ENCODE results near the gene OR8K3.

Gene OR8K3

DNA sequence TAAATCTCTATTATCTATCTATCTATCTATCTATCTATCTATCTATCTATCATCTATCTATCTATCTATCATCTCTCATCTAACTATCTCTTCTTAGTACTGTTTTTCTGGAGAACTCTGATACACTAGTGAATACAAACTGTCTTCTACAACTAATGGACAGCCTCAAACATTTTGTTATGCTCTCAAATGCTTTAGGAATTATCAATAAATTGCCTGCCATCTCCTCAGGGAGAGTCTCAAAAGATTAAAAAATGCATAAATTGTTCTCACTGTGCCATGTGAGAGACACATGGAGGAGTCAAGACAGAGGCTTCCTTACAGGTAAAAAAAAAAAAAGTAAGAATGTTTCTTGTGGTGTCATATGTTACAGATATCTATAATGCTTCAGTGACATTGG is at the start of gene OR8K3:
TSS of gene OR8K3 (plus strand) at position 301 of the 400 bp plus-strand sequence. CDS start 3,163 bp downstream, outside the sequence.
- no peak for DNase-seq

DNA sequence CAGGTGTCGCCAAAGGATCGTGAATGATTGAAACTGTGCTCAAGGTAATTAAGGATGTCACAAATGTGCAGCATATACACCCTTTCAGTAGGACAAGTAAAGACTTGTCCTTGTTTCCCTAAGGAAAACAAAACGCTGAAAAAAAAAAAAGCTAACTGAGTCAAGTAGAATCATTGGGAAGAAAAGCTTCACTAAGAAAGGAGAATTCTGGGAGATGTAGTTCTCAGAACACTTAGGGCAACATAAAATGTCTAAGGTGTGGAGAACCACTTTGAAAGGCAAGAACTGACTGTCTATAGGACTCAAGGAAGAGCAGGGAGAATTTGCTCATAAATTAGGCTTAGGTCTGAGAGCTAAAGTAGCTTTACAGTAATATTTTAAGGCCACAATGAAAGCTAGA is 43.9 kb upstream of the OR8K3 start:
- no peak for DNase-seq

DNA sequence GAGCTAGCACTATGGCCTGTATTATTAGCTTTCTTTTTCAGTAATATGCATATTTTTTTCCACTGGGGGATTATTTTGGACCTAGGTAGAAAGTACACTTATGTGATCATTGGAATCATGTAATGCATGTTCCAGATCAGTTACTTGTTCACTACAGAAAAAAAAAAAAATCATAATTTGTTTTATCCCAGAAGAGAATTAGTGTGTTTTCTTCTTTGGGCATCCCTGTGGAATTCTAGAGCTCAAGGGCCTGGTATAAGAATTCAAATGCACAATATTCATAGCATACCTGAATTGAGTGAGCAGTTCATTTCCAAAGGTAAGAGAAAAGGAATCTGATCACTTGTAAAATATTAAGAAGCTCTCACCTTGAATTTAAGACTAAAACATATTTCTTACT is 41.1 kb upstream of the OR8K3 start, which contains the start of gene OR5T1:
TSS of gene OR5T1 (plus strand) at position 301 of the 400 bp plus-strand sequence. CDS start 1,485 bp downstream, outside the sequence.
- DNase-seq = no peak

DNA sequence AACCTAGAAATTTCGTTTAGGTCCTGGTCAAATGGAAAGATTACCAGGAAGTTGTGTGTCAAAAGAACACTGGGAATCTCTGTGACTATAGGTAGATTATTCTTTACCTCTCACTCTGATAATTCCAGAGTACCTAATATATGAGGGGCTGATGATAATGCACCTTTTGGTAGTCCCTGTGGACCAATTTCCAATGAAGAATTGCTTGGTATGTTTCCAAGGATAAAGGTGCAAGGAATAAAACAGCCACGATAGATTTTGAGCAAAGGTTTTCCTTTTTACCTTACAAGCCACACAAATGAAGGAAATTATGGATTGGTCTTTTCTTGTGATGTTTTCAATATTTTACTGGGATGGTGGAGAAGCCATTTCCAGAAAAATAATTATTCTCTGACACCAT is 22.8 kb upstream of the OR8K3 start, which contains the start of gene OR8H1:
TSS of gene OR8H1 (minus strand) at position 101 of the 400 bp plus-strand sequence. CDS start 1,192 bp downstream, outside the sequence.
- no peak for DNase-seq

DNA sequence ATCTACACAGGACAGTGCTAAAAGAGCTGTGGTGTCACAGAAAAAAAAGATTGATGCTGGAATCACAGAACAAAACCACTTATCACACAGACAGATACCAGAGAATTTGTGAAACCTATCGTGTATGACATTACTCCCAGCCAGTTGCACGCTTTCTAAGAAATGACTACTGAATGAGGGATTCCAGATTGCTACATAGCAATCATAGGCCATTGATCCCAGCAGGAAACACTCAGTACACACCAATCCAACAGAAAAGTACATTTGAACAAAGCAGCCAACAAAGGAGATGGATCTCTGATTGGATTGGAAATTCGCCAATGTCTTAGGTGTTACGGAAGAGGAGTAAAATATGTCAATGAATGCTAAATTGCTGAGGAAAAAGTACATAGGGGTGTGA is 18.0 kb upstream of the OR8K3 start:
- DNase-seq = no peak

DNA sequence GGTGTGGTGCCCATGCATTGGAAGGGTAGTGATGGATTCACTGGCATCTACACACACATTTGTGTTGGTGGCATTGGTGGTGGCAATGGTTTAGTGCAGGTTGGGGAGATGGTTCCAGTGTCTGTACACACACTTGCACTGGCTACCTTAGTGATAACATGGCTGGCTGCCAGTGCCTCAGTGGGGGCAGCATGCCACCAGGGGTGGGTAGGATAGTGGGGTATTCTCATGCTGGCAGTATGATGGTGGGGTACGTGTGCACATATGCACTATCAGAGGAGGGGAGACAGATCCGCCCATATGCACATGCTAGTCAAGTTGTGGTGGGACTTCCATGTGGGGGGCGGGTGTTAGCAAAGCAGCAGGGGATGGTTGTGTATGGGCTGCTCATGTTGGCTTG is 7.1 kb upstream of the OR8K3 start:
- DNase-seq = no peak

DNA sequence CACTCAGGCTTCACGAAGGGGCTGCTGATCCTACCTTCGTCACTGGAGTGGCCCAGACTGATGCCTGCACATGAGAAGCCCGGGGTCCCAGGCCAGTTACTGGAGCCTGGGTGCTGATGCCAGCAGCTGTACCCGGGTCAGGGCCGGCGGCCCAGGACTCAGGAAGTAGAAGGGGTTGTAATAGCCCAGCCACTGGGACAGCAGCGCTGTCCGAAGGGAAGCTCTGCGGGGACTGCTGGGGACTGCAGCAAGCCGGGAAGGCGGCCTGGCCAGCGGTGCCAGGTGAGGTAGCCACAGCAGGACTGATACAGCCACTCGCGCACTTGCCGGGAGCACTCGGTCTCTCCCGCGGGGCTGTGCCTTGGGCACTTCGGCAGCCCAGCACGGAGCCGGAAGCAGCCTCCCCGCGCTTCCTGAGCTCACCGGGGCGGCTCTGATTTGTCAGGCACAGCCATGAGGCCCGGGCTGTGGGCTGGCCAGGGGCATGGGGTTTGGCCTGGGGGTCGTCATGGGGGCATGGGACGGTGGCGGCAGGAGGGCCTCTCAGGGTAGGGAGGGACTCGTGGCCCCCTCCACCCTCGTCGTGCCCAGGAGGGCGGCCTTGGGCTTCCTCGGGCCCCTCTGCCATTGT is 17.0 kb downstream of the OR8K3 start:
- no peak for DNase-seq

DNA sequence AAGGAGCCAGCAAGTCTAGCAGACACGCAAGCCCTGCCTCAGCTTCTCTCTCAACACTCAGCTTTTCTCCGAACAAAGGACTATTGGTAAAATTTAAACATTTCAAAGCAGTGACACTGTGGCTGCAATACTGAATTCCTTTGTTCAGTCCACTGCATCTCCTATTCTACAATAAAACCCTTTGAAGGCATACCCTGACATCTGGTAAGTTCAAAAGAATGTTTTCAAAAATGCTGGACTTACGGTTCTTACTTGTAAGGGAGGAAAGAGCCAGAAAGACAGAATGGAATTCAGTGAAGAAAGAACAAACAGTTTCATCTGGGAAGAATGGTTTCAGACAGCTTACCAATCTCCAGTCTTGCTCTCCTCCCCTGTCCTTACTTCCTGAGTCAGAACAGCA is 18.2 kb downstream of the OR8K3 start:
- DNase-seq = no peak

DNA sequence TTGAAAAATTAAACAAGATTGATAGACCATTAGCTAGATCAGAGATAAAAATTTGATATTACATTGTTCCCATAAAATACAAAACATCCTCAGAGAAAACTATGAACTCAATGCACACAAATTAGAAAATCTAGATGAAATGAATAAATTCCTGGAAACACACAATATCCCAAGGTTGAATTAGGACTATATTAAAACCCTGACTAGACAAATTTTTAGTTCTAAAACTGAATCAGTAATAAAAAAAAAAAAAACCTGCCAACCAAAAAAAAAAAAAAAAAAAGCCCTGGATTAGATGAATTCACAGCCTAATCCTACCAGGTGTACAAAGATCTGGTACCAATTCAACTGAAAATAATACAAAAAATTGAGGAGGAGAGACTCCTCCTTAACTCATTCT is 25.3 kb downstream of the OR8K3 start:
- DNase-seq = no peak

DNA sequence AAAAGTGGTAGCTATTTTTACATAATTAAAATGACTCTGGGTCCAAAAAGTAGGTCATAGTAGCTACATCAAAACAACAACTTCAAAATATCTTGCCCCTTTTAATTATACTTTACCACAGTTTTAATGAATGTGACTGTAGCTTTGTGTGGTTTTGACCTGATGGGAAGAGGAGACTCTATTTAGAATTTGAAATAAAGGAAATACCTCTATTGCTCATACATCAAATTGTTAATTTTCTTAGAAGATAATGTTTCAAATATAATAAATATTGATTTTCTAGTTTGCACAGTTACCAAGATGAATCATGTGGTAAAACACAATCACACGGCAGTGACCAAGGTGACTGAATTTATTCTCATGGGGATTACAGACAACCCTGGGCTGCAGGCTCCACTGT is 30.8 kb downstream of the OR8K3 start, which contains the start of gene OR8K1:
TSS of gene OR8K1 (plus strand) at position 301 of the 400 bp plus-strand sequence. CDS start at position 301, 0 bp downstream.
- no peak for DNase-seq

DNA sequence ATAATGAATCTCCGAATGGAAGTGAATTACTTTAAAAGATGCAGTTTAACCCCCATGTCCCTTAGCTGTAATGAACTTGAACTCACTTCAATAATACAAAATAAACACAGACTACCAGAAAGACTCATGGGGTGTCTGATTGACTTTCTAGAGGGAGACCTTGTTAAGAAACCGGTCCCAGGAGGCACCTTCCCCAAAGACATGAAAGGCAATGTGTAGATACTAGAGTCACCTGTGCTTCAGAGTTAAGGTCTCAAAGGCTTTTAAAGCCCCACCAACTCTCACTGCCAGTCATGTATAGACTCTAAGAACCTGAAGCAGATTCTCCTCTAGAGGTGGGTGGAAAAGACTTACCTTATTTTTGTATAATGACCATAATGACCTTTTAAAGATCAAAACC is 39.0 kb downstream of the OR8K3 start, which contains the start of gene OR8J1:
TSS of gene OR8J1 (plus strand) at position 301 of the 400 bp plus-strand sequence. CDS start 5,956 bp downstream, outside the sequence.
- DNase-seq = no peak

Measured in stimulated activated naive CD4-positive, alpha-beta T cell treated with Interleukin-2 at 50 U/mL for 16 hours (primary cell).